Stimulated activated CD8-positive, alpha-beta memory T cell treated with anti-CD3 and anti-CD28 coated beads, Interleukin-15, amount 100 ng/mL, for 4 hours (primary cell): ENCODE measurements around the gene NUDT14.

Experiments
- DNase-seq, 2 donors: peaks; one replicate each; pipeline ENCODE4 v3.0.0-alpha.2; 2020; ENCODE audit warnings: low read depth in 2 of 2

Gene NUDT14

GRCh38 chr14:105199093-105199492, 18.0 kb upstream of the NUDT14 start:
- DNase-seq, result no peak

GRCh38 chr14:105198588-105198987, 17.5 kb upstream of the NUDT14 start:
- DNase-seq, result no peak

DNA sequence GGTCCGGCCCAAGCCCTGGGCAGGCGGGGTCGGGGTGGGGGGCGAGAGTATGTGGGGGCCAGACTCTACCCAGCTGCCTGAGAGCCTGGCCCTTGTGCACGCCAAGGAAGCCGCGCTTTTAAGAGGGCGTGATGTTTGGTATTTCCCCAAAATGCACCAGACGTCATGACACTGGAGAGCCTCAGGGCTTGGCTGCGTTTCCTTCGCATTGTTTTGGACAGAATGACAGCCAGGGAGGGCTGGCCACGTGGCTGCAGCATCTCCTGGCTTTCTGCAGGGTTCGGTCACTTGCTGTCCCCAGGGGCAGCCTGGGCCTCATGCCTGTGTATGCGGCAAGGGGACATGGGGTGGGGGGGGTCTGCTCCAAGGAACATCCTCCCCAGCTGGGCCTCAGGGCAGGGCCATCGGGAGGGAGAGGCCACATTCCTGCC, 16.1 kb upstream of the NUDT14 start:
- DNase-seq, result no peak

DNA sequence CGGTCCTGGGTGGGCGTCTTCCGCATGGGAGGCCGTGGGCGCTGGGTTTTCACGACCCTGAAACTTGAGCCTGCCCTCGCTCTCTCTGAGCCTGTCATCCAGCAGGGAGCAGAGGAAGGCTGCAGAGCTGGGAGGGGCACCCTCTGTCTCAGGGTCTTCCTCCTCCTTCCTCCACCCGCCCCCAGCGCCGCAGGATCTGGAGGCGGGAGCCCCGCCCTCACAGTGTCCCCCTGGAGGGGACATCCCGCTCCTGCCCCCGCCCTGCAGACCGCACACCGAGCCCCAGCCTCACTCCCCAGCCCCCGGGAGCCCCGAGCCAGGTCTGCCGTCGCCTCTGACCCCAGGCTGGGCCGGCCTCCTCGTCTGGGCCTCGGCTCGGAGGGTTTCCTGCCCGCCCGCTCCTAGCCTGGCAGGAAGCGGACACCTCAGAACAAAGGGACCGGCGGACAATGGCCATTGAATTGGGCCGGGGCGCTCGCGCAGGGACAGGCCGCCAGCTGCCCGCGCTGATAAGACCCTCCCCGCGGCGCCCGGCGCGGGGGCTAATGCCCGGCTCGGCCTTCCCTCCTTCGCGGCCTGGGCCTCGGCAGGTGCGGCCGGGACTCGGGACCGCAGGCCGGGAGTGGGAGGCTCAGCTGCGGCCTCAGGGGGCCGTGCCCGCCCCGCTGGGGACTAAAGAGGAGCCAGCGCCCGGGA, 15.3 kb upstream of the NUDT14 start:
- no peak for DNase-seq

- no peak for DNase-seq
These were observed 14.6 kb upstream of the NUDT14 start for GRCh38 chr14:105195522-105196264.

GRCh38 chr14:105195051-105195450, 13.9 kb upstream of the NUDT14 start:
- no peak for DNase-seq

GRCh38 chr14:105193916-105194782, 13.0 kb upstream of the NUDT14 start:
- no peak for DNase-seq

GRCh38 chr14:105192866-105193731, 12.0 kb upstream of the NUDT14 start:
- DNase-seq, result no peak

DNA sequence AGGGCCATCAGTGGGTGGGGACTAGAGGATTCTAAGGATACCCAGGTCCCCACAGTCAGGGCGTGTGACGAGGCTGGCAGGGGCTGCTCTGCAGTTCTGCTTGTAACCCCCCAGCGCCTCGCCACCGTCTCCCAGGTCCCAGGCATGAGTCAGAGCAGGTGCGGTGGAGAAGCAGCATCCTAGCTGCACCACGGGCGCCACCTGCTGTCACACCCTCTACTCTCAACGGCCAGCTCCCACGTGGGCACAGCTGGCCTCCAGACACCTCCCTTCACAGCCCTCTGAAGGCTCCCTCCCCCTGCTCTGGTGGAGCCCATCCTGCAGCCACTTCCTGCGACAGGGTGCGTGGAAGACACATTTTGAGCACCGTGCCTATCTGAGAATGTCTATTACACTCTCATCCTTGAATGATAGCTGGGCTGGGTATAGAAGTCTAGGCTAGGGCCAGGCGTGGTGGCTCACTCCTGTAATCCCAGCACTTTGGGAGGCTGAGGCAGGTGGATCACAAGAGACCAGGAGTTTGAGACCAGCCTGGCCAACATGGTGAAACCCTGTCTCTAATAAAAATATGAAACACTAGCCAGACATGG, 6.9 kb upstream of the NUDT14 start:
- DNase-seq, result no peak

GRCh38 chr14:105187116-105187515, 6.0 kb upstream of the NUDT14 start:
- no peak for DNase-seq

- no peak for DNase-seq
These were observed 4.9 kb upstream of the NUDT14 start for GRCh38 chr14:105185973-105186372.

DNA sequence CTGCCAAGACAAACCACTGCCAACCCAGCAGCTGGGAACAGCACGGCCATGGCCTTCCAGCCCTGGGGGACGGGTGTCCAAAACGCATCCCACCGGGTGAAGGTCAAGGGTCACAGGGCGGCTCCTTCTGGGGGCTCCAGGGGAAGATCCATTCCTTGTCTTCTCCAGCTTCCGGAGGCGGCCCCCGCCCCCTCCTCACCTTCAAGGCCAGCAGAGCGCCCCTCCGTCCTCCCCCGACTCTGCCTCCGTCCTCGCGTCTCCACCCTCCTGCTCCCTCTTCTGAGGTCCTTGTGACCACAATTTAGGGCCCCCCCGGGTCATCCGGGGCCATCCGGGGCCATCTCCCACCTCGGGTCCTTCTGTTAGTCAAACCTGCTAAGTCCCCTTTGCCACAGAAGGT, 3.9 kb upstream of the NUDT14 start:
- DNase-seq, result no peak

GRCh38 chr14:105184461-105184860, 3.3 kb upstream of the NUDT14 start:
- no peak for DNase-seq

DNA sequence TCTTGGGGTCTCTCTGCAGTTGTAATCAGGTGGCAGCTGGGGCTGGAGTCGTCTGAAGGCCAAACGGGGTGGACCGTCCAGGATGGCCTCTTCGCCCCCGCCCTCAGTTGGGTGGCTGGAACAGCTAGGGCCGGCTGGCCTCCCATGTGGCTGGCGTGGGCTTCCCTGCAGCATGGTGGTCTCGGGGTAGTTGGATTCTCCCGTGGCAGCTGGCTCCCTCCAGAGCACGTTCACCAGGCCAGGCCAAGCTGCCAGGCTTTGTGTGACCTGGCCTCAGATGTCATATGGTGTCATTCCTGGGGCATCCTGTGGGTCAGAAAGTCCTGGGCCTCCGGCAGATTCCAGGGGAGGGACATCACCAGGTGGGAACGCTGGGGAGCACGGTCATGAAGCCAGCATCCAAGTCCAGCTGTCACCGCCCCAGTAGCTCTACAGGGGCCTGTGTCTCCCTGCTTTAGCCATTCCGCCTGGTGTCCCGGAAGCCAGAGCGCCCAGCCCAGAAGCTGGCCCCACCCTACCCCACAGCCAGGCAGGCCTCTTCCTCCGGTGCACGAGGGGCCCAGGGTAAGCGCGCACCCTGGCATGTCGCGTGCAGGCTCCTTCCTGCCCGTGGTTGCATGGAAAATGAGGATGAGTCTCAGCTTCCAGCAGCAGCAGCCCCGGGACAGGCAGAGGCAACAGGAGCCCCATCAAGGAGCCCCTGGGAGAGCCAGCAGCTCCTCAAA, 1.3 kb upstream of the NUDT14 start:
- DNase-seq, result no peak

DNA sequence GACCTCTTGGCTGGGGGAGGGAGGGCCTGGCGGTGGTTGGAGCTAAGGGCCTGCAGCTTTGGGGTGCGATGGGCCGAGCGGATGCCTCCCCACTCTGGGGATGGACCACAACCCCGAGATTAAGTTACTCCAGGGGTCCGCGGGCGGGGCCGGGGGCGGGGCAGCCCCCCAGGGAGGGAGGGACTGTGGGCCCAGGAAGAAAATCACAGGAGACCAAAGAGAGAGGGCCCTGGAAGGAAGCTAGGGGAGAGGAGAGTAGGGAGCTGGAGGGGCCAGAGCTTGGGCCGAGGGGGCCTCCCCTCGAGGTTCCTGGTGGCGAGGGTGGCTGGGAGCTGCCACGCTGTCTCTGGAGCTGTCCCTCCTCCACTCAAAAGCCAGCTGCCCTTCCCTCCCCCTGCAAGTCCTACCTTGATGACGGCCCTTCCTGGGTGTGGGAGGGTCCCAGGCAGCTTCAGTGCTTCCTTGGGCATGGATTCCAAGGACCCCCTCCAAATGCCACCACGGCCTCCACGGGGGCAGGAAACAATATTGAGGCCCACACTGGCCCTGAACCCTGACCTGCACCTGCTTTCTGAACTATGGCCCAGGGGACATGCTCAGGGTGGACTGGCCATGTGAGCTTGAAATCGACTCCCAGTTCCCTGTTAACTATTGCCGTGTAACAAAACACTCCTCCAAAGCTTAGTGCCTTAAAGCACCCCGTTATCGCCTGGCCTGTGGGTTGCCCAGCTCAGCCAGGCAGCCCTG, 610 bp upstream of the NUDT14 start:
- no peak for DNase-seq

- no peak for DNase-seq
These were observed 1.9 kb downstream of the NUDT14 start for GRCh38 chr14:105179191-105179590.

GRCh38 chr14:105178868-105179140, 2.3 kb downstream of the NUDT14 start:
- no peak for DNase-seq

DNA sequence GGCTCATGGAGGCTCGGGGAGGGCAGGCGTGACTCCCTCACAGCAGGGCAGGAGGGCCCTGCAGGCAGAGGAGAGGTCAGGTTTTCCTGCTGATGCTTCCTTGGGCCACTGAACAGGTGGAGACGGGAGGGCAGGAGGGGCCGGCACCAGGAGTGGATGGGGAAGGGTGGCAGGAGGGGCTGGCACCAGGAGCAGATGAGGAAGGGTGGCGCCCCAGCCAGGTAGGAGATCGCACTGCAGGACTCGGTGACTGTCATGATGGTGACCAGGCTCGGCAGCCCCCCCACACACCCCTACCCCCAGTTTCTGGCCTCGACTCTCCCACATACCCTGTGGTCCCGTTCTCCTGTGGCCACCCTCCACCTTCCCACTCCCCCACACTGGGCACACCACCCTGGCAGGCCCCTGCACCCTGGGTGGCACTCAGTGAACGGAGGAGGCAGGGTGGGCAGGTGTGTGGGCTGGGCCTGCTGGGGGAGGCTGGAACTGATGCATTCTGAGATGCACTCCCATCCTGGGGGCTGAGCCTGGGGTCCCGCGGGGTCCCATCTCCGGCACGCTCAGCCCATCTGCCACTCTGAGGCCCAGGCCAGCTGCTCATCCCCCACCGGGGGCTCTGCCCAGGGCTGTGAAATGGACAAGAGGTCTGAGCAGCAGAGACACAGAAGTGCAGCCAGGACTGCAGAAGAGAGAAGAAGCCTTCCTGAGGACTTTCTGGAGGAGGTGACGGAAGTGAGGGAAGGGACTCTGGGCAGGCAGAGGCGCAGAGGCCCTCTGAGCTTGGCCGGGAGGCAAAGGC, 2.8 kb downstream of the NUDT14 start:
- no peak for DNase-seq

DNA sequence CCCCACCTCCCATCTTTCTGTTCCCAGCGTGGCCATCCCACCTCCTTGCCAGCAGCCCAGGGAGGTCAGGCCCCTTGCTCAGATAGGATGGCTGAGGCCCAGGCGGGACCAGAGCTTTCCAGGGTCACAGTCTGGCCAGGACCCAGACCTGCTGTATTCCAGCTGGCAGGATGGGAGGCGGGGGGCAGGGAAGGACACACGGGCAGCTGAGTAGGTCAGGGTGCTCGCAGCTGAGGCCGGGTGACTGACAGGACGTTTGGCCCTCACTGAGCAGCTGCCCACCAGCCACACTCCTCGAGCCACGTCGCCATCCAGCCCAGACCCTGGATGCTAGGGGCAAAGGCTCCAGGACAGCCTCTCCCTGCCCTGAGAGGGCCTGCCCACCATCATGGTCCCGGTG, 4.0 kb downstream of the NUDT14 start:
- no peak for DNase-seq
